GM23338 (cell line): ENCODE data around the gene ASAP2. TPM values are rescaled to one million over a fixed set of nuclear protein-coding genes. Genes with fewer than 3 reads are reported as not detected.

Experiments
- ATAC-seq: fragments of 200-7000 bp; cut with Tn5 transposase; 3 replicates; pipeline ENCODE4 v1.9.1; 2020
- DNase-seq: peaks from one replicate; pipeline ENCODE4 v3.0.0-alpha.2; 2015; ENCODE audit warnings: low spot score
- H2AFZ ChIP-seq: fragments of 200-600 bp; sonication (generic); 2 replicates; pipeline ENCODE4 v1.8.0; 2016; ENCODE audit warnings: antibody characterized with exemption, mild to moderate bottlenecking, moderate library complexity
- H3F3A ChIP-seq: fragments of 200-600 bp; sonication (generic); replicated peaks from 2 replicates; pipeline ENCODE4 v1.8.0; 2017; ENCODE audit warnings: antibody characterized with exemption, mixed run types, low read depth
- H3K27ac ChIP-seq: fragments of 200-600 bp; sonication (generic); 2 replicates; pipeline ENCODE4 v1.6.1; 2016; ENCODE audit warnings: low read depth
- H3K27me3 ChIP-seq: fragments of 200-600 bp; sonication (generic); 2 replicates; pipeline ENCODE4 v1.8.0; 2016; ENCODE audit warnings: mild to moderate bottlenecking, mixed run types, moderate library complexity; ENCODE audit not compliant: insufficient read depth
- H3K36me3 ChIP-seq: fragments of 200-600 bp; sonication (generic); 2 replicates; pipeline ENCODE4 v1.8.0; 2016; ENCODE audit warnings: mild to moderate bottlenecking; ENCODE audit not compliant: insufficient read depth
- H3K4me1 ChIP-seq: fragments of 200-600 bp; sonication (generic); 2 replicates; pipeline ENCODE4 v1.8.0; 2016; ENCODE audit warnings: mild to moderate bottlenecking, moderate library complexity; ENCODE audit not compliant: insufficient read depth
- H3K4me2 ChIP-seq: fragments of 200-600 bp; sonication (generic); 2 replicates; pipeline ENCODE4 v1.7.1; 2017; ENCODE audit warnings: mixed run types
- H3K4me3 ChIP-seq: fragments of 200-600 bp; sonication (generic); 2 replicates; pipeline ENCODE4 v1.6.1; 2016; ENCODE audit warnings: mixed run types
- H3K79me2 ChIP-seq: fragments of 200-600 bp; sonication (generic); replicated peaks from 2 replicates; pipeline ENCODE4 v1.8.0; 2017; ENCODE audit warnings: mild to moderate bottlenecking; ENCODE audit not compliant: insufficient read depth
- H3K9me2 ChIP-seq: fragments of 200-600 bp; sonication (generic); 2 replicates; pipeline ENCODE4 v1.8.0; 2017; ENCODE audit not compliant: insufficient read depth
- H4K20me1 ChIP-seq: fragments of 200-600 bp; sonication (generic); replicated peaks from 2 replicates; pipeline ENCODE4 v1.8.0; 2017; ENCODE audit warnings: mild to moderate bottlenecking; ENCODE audit not compliant: insufficient read depth
- H3K27ac Mint-ChIP-seq: 2 replicates; pipeline ENCODE4 v1.8.0; 2020; ENCODE audit warnings: inconsistent platforms, mild to moderate bottlenecking, moderate library complexity, mixed read lengths
- H3K27me3 Mint-ChIP-seq: 3 replicates; pipeline ENCODE4 v1.8.0; 2022; ENCODE audit warnings: low read depth, mild to moderate bottlenecking, moderate library complexity, mixed read lengths, inconsistent platforms; ENCODE audit not compliant: insufficient read depth, poor library complexity
- H3K36me3 Mint-ChIP-seq: 3 replicates; pipeline ENCODE4 v1.8.0; 2021; ENCODE audit warnings: low read depth, mild to moderate bottlenecking, inconsistent platforms, moderate library complexity, mixed read lengths
- H3K4me1 Mint-ChIP-seq: 3 replicates; pipeline ENCODE4 v1.8.0; 2020; ENCODE audit warnings: mild to moderate bottlenecking, inconsistent platforms, mixed read lengths
- H3K4me3 Mint-ChIP-seq: 3 replicates; pipeline ENCODE4 v1.8.0; 2021; ENCODE audit warnings: moderate library complexity, mild to moderate bottlenecking, inconsistent platforms, mixed read lengths
- H3K9me3 Mint-ChIP-seq: 3 replicates; pipeline ENCODE4 v1.8.0; 2020; ENCODE audit warnings: moderate library complexity, mild to moderate bottlenecking, inconsistent platforms, mixed read lengths
- CREB1 ChIP-seq: fragments of 250-450 bp; sonication (Bioruptor Pico); IDR thresholded peaks from 2 replicates; pipeline ENCODE4 v1.5.0; 2020; ENCODE audit warnings: low read depth, mild to moderate bottlenecking, moderate library complexity
- EZH2 ChIP-seq: fragments of 200-600 bp; sonication (generic); IDR thresholded peaks from one replicate; pipeline ENCODE4 v1.8.0; 2017; ENCODE audit warnings: antibody characterized with exemption, mild to moderate bottlenecking, low read depth; ENCODE audit not compliant: unreplicated experiment
- EZH2phosphoT487 ChIP-seq: fragments of 200-600 bp; sonication (generic); IDR thresholded peaks from one replicate; pipeline ENCODE4 v1.8.1; 2018; ENCODE audit warnings: antibody characterized with exemption; ENCODE audit not compliant: unreplicated experiment
- JUNB ChIP-seq: IDR thresholded peaks from one replicate; pipeline ENCODE4 v1.6.1; 2016; ENCODE audit warnings: antibody characterized with exemption; ENCODE audit not compliant: unreplicated experiment
- NANOG ChIP-seq: IDR thresholded peaks from 2 replicates; pipeline ENCODE4 v1.6.1; 2016; ENCODE audit warnings: antibody characterized with exemption, borderline replicate concordance
- POLR2AphosphoS5 ChIP-seq: IDR thresholded peaks from 2 replicates; pipeline ENCODE4 v1.6.1; 2016; ENCODE audit warnings: antibody characterized with exemption, low read depth
- STAT1 ChIP-seq: IDR thresholded peaks from one replicate; pipeline ENCODE4 v1.6.1; 2016; ENCODE audit warnings: antibody characterized with exemption; ENCODE audit not compliant: unreplicated experiment
- ZNF114 ChIP-seq: fragments of 250-450 bp; sonication (Bioruptor Pico); IDR thresholded peaks from 2 replicates; pipeline ENCODE4 v1.5.0; 2020; ENCODE audit warnings: mild to moderate bottlenecking, moderate library complexity
- ZNF331 ChIP-seq: fragments of 250-450 bp; sonication (Bioruptor Pico); IDR thresholded peaks from 2 replicates; pipeline ENCODE4 v1.5.0; 2020; ENCODE audit warnings: low read depth, mild to moderate bottlenecking, moderate library complexity
- polyA plus RNA-seq: library from polyadenylated mRNA; unstranded; fragments of >200 nt; fragmentation: Nextera tagmentation; extraction: Ambion mirVana; gene quantifications from 2 replicates; pipeline ENCODE4 v1.2.1, GENCODE V29; 2016
- total RNA-seq: library from RNA; depleted of rRNA; stranded (reverse); fragments of >200 nt; shearing (Covaris generic); gene quantifications from 2 replicates; pipeline ENCODE4 v1.2.3, GENCODE V29; 2014
- TF ChIP-seq, protein P1 (sequence below): IDR thresholded peaks from one replicate; pipeline ENCODE4 v1.6.1; 2018; ENCODE audit warnings: antibody characterized with exemption; ENCODE audit not compliant: unreplicated experiment
- TF ChIP-seq, protein P2 (sequence below): IDR thresholded peaks from 2 replicates; pipeline ENCODE4 v1.6.1; 2016; ENCODE audit warnings: antibody characterized with exemption
- TF ChIP-seq, protein P3 (sequence below): fragments of 250-450 bp; sonication (Bioruptor Pico); IDR thresholded peaks from 2 replicates; pipeline ENCODE4 v1.5.0; 2020; ENCODE audit warnings: mild to moderate bottlenecking, moderate library complexity
- TF ChIP-seq, protein P4 (sequence below), 2 experiments: fragments of 200-600 bp in 1 of 2; sonication (generic) in 1 of 2; conservative IDR thresholded peaks; 2 replicates each; pipeline versions ENCODE4 v1.5.1 to v1.6.1; 2016 to 2017; ENCODE audit warnings: antibody characterized with exemption in 2 of 2, low read depth in 2 of 2, mild to moderate bottlenecking in 2 of 2, moderate library complexity in 1 of 2

The ASAP2 gene
- total and polyA plus RNA-seq, 2 experiments from 2014 or later, result 2.6 to 15.6 TPM

GRCh38 chr2:9303528-9304225, 97.1 kb downstream of the ASAP2 start:
- Histone ChIP-seq H3K27me3 (no peaks in the 10 kb centered on the region), H3K4me2 (no peak overlapping the region), H4K20me1 (peaks cover 6% of the 10 kb centered on the region; the same call in 1 of the 2 replicates), H3F3A (no peaks in the 10 kb centered on the region), H3K27ac (no peak overlapping the region), H3K36me3 (no peaks in the 10 kb centered on the region), H3K4me3 (no peak overlapping the region), H3K79me2 (no peaks in the 10 kb centered on the region), H3K9me2 (no peaks in the 10 kb centered on the region), H2AFZ (no peak overlapping the region), H3K4me1 (no peaks in the 10 kb centered on the region; the same call in 1 of the 2 replicates)
- Mint-ChIP-seq H3K27ac (no peak overlapping the region), H3K27me3 (peaks cover 16% of the 10 kb centered on the region), H3K4me3 (no peak overlapping the region), H3K4me1 (peaks cover 22% of the 10 kb centered on the region), H3K9me3 (no peaks in the 10 kb centered on the region), H3K36me3 (no peaks in the 10 kb centered on the region)
- ATAC-seq (no peak), DNase-seq (no peak)
- TF ChIP-seq NANOG, result no peak
- TF ChIP-seq, protein P1, sequence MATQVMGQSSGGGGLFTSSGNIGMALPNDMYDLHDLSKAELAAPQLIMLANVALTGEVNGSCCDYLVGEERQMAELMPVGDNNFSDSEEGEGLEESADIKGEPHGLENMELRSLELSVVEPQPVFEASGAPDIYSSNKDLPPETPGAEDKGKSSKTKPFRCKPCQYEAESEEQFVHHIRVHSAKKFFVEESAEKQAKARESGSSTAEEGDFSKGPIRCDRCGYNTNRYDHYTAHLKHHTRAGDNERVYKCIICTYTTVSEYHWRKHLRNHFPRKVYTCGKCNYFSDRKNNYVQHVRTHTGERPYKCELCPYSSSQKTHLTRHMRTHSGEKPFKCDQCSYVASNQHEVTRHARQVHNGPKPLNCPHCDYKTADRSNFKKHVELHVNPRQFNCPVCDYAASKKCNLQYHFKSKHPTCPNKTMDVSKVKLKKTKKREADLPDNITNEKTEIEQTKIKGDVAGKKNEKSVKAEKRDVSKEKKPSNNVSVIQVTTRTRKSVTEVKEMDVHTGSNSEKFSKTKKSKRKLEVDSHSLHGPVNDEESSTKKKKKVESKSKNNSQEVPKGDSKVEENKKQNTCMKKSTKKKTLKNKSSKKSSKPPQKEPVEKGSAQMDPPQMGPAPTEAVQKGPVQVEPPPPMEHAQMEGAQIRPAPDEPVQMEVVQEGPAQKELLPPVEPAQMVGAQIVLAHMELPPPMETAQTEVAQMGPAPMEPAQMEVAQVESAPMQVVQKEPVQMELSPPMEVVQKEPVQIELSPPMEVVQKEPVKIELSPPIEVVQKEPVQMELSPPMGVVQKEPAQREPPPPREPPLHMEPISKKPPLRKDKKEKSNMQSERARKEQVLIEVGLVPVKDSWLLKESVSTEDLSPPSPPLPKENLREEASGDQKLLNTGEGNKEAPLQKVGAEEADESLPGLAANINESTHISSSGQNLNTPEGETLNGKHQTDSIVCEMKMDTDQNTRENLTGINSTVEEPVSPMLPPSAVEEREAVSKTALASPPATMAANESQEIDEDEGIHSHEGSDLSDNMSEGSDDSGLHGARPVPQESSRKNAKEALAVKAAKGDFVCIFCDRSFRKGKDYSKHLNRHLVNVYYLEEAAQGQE, result no peak
- TF ChIP-seq JUNB, result no peak
- TF ChIP-seq CREB1 (CRISPR knock-in tag), result no peak
- TF ChIP-seq POLR2AphosphoS5, result no peak
- TF ChIP-seq, protein P2, sequence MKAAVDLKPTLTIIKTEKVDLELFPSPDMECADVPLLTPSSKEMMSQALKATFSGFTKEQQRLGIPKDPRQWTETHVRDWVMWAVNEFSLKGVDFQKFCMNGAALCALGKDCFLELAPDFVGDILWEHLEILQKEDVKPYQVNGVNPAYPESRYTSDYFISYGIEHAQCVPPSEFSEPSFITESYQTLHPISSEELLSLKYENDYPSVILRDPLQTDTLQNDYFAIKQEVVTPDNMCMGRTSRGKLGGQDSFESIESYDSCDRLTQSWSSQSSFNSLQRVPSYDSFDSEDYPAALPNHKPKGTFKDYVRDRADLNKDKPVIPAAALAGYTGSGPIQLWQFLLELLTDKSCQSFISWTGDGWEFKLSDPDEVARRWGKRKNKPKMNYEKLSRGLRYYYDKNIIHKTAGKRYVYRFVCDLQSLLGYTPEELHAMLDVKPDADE, result no peak
- TF ChIP-seq, protein P3, sequence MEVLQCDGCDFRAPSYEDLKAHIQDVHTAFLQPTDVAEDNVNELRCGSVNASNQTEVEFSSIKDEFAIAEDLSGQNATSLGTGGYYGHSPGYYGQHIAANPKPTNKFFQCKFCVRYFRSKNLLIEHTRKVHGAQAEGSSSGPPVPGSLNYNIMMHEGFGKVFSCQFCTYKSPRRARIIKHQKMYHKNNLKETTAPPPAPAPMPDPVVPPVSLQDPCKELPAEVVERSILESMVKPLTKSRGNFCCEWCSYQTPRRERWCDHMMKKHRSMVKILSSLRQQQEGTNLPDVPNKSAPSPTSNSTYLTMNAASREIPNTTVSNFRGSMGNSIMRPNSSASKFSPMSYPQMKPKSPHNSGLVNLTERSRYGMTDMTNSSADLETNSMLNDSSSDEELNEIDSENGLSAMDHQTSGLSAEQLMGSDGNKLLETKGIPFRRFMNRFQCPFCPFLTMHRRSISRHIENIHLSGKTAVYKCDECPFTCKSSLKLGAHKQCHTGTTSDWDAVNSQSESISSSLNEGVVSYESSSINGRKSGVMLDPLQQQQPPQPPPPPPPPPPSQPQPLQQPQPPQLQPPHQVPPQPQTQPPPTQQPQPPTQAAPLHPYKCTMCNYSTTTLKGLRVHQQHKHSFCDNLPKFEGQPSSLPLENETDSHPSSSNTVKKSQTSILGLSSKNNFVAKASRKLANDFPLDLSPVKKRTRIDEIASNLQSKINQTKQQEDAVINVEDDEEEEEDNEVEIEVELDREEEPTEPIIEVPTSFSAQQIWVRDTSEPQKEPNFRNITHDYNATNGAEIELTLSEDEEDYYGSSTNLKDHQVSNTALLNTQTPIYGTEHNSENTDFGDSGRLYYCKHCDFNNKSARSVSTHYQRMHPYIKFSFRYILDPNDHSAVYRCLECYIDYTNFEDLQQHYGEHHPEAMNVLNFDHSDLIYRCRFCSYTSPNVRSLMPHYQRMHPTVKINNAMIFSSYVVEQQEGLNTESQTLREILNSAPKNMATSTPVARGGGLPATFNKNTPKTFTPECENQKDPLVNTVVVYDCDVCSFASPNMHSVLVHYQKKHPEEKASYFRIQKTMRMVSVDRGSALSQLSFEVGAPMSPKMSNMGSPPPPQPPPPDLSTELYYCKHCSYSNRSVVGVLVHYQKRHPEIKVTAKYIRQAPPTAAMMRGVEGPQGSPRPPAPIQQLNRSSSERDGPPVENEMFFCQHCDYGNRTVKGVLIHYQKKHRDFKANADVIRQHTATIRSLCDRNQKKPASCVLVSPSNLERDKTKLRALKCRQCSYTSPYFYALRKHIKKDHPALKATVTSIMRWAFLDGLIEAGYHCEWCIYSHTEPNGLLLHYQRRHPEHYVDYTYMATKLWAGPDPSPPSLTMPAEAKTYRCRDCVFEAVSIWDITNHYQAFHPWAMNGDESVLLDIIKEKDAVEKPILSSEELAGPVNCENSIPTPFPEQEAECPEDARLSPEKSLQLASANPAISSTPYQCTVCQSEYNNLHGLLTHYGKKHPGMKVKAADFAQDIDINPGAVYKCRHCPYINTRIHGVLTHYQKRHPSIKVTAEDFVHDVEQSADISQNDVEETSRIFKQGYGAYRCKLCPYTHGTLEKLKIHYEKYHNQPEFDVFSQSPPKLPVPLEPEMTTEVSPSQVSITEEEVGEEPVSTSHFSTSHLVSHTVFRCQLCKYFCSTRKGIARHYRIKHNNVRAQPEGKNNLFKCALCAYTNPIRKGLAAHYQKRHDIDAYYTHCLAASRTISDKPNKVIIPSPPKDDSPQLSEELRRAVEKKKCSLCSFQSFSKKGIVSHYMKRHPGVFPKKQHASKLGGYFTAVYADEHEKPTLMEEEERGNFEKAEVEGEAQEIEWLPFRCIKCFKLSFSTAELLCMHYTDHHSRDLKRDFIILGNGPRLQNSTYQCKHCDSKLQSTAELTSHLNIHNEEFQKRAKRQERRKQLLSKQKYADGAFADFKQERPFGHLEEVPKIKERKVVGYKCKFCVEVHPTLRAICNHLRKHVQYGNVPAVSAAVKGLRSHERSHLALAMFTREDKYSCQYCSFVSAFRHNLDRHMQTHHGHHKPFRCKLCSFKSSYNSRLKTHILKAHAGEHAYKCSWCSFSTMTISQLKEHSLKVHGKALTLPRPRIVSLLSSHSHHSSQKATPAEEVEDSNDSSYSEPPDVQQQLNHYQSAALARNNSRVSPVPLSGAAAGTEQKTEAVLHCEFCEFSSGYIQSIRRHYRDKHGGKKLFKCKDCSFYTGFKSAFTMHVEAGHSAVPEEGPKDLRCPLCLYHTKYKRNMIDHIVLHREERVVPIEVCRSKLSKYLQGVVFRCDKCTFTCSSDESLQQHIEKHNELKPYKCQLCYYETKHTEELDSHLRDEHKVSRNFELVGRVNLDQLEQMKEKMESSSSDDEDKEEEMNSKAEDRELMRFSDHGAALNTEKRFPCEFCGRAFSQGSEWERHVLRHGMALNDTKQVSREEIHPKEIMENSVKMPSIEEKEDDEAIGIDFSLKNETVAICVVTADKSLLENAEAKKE (CRISPR knock-in tag), result no peak
- no peak for TF ChIP-seq ZNF331 (CRISPR knock-in tag)
- no peak for TF ChIP-seq STAT1
- TF ChIP-seq EZH2phosphoT487, result no peak
- TF ChIP-seq EZH2, result no peak
- no peak for TF ChIP-seq ZNF114
- TF ChIP-seq, protein P4, sequence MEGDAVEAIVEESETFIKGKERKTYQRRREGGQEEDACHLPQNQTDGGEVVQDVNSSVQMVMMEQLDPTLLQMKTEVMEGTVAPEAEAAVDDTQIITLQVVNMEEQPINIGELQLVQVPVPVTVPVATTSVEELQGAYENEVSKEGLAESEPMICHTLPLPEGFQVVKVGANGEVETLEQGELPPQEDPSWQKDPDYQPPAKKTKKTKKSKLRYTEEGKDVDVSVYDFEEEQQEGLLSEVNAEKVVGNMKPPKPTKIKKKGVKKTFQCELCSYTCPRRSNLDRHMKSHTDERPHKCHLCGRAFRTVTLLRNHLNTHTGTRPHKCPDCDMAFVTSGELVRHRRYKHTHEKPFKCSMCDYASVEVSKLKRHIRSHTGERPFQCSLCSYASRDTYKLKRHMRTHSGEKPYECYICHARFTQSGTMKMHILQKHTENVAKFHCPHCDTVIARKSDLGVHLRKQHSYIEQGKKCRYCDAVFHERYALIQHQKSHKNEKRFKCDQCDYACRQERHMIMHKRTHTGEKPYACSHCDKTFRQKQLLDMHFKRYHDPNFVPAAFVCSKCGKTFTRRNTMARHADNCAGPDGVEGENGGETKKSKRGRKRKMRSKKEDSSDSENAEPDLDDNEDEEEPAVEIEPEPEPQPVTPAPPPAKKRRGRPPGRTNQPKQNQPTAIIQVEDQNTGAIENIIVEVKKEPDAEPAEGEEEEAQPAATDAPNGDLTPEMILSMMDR (conservative IDR thresholded peaks at IDR 0.05; ENCODE audit: low read depth in 2 of 2), result no peak
